ENCODE data around the gene NECAB2.

Gene NECAB2

DNA sequence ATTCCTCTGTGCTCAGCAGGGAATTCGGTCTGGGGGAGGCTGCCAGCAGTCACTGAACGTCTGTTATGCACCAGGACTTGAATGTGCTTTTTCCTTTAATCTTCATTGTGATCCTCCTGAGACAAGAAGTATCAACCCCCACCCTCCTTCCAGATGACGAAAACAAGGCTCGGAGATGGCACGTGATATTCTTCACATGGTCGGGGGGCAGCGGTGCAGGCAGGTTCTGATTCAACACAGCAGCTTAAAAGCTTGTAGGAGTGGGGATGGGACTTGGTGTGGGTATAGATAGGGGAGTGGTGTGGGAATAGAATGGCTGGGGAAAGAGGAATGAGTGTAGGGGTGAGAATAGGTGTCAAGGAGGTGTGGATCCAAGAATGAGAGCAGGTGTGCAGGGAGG is 6.4 kb downstream of the NECAB2 start:
- Mint-ChIP-seq H3K27me3 (ENCODE audit: low read depth) (peaks cover 7% of the 10 kb centered on the region), H3K9me3 (peaks cover 6% of the 10 kb centered on the region), H3K27ac (no peak overlapping the region), H3K4me3 (no peak overlapping the region), H3K4me1 (ENCODE audit: low read depth) (no peaks in the 10 kb centered on the region), H3K36me3 (ENCODE audit: low read depth) (no peaks in the 10 kb centered on the region)

- H3K4me1 Mint-ChIP-seq (ENCODE audit: low read depth), result no peaks in the 10 kb centered on the region
- H3K36me3 Mint-ChIP-seq (ENCODE audit: low read depth), result no peaks in the 10 kb centered on the region
- H3K4me3 Mint-ChIP-seq, result no peak overlapping the region
Measured at GRCh38 chr16:83975590-83976260, 7.7 kb downstream of the NECAB2 start.

DNA sequence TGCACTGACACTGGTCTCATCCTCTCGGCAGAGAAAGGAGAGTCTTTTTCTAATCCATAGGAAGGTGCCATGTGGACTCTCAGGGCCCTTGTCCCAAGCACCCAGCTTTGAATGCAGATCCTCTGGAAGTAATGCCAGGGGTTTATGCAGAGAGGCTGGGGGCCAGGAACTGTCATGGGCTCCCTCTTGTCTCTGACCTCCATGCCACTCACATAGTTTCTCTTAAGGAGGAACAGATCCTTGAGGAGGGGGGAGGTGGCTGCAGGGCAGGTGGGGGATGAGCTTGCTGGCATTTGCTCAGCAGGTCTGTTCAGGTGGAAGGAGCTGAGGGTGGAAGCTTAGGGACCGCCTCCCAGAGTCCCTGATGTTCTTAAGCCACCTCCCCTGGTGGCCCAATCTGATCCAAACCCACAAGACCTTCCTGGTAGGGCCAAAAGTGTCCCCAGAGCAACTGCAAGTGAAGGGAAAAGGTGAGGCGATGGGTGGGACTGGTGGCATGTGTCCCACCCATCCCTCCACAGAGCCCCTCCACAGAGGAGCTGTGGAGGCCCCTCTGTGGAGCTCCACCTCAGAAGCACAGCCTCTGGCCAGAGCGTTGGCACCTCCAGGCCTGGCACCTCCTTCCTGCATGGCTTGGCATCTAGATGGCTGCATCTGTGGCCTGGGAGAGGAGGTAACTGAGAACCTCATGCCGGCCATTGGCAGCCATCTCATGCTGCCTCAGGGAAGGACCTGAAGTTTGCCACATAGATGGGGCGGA is 9.2 kb downstream of the NECAB2 start:
- Mint-ChIP-seq H3K9me3 (peaks cover 6% of the 10 kb centered on the region), H3K4me3 (no peak overlapping the region), H3K27ac (no peak overlapping the region), H3K27me3 (ENCODE audit: low read depth) (no peaks in the 10 kb centered on the region), H3K36me3 (ENCODE audit: low read depth) (no peaks in the 10 kb centered on the region), H3K4me1 (ENCODE audit: low read depth) (no peaks in the 10 kb centered on the region)

More at GRCh38 chr16:83975590-83976260, 7.7 kb downstream of the NECAB2 start:
- Mint-ChIP-seq H3K27me3 (ENCODE audit: low read depth) (no peaks in the 10 kb centered on the region), H3K27ac (no peak overlapping the region), H3K9me3 (peaks cover 6% of the 10 kb centered on the region)

- Mint-ChIP-seq H3K4me3 (no peak overlapping the region), H3K27me3 (ENCODE audit: low read depth) (no peaks in the 10 kb centered on the region), H3K27ac (no peak overlapping the region), H3K9me3 (peaks cover 6% of the 10 kb centered on the region), H3K36me3 (ENCODE audit: low read depth) (no peaks in the 10 kb centered on the region), H3K4me1 (ENCODE audit: low read depth) (no peaks in the 10 kb centered on the region)
Measured at GRCh38 chr16:83978401-83978904, 10.4 kb downstream of the NECAB2 start.

- no peaks in the 10 kb centered on the region for H3K4me1 Mint-ChIP-seq (ENCODE audit: low read depth)
- no peak overlapping the region for H3K4me3 Mint-ChIP-seq
- H3K27ac Mint-ChIP-seq, result no peak overlapping the region
Measured at GRCh38 chr16:83979441-83979840, 11.4 kb downstream of the NECAB2 start.

DNA sequence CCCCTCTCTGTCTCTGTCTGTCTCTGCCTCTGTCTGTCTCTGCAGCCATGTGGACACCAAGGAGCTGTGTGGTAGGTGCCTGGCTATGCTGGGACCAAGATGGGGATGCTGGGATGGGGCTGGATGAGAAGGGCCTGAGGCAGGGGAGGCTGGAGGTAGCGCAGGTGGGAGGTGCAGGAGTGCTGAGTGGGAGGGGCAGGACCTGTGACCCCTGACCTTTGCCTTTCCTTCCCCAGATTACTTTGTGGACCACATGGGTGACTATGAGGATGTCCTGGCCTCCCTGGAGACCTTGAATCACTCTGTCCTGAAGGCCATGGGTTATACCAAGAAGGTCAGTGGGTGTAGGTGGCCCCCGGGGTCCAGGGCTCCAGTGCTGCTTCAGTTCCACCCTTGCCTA is 12.8 kb downstream of the NECAB2 start:
- Mint-ChIP-seq H3K4me3 (no peak overlapping the region), H3K27ac (no peak overlapping the region), H3K4me1 (ENCODE audit: low read depth) (no peaks in the 10 kb centered on the region), H3K27me3 (ENCODE audit: low read depth) (no peaks in the 10 kb centered on the region), H3K9me3 (peaks cover 6% of the 10 kb centered on the region), H3K36me3 (ENCODE audit: low read depth) (no peaks in the 10 kb centered on the region)

More at GRCh38 chr16:83979441-83979840, 11.4 kb downstream of the NECAB2 start:
- H3K27me3 Mint-ChIP-seq (ENCODE audit: low read depth), result no peaks in the 10 kb centered on the region
- peaks cover 6% of the 10 kb centered on the region for H3K9me3 Mint-ChIP-seq
- H3K36me3 Mint-ChIP-seq (ENCODE audit: low read depth), result no peaks in the 10 kb centered on the region

- peaks cover 6% of the 10 kb centered on the region for H3K9me3 Mint-ChIP-seq
- H3K27ac Mint-ChIP-seq, result no peak overlapping the region
- H3K4me3 Mint-ChIP-seq, result no peak overlapping the region
- H3K4me1 Mint-ChIP-seq (ENCODE audit: low read depth), result no peaks in the 10 kb centered on the region
- no peaks in the 10 kb centered on the region for H3K27me3 Mint-ChIP-seq (ENCODE audit: low read depth)
- H3K36me3 Mint-ChIP-seq (ENCODE audit: low read depth), result no peaks in the 10 kb centered on the region
Measured at GRCh38 chr16:83981799-83982198, 13.8 kb downstream of the NECAB2 start.

DNA sequence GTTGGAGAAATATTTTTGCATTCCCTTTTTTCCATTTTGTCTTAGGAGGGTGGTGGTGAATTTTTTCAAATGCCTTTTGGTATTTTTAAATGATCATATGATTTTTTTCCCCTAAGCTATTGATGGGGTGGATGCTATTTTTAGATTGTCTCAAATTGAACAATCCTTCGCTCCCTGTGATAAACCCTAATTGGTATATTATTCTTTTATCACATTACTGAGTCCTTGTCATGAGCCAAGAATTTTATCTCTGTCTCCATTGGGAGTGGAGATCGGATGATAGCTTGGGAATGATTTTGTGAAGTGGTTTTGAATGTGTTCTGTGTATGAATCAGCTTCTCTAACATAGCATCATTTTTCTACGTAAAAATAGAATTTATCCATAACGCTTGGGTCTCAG is 15.4 kb downstream of the NECAB2 start:
- Mint-ChIP-seq H3K4me1 (ENCODE audit: low read depth) (no peaks in the 10 kb centered on the region), H3K27ac (no peak overlapping the region), H3K27me3 (ENCODE audit: low read depth) (peaks cover 9% of the 10 kb centered on the region), H3K4me3 (no peak overlapping the region), H3K9me3 (peaks cover 6% of the 10 kb centered on the region), H3K36me3 (ENCODE audit: low read depth) (no peaks in the 10 kb centered on the region)

DNA sequence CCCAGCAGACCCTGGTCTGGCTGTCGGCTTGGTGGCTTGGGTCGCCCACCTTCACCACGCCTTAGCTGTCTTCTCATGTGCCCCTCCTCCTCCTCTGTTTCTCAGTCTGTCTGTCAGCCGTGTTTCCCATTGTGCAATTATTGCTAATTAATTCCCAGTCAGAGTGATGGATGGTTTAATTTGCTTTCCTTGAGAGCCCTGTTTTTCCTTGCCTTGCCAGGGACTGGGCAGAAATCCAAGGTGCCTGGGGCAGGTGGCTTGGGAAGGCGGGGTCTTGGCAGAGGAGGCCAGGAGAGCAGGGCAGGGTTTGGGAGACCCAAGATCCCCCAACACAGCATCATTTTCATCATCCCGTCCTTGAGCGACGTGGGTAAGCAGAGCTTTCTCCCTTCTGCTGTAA is 21.3 kb downstream of the NECAB2 start:
- H3K4me3 Mint-ChIP-seq, result no peak overlapping the region
- no peak overlapping the region for H3K27ac Mint-ChIP-seq
- H3K27me3 Mint-ChIP-seq (ENCODE audit: low read depth), result peaks cover 22% of the 10 kb centered on the region
- H3K36me3 Mint-ChIP-seq (ENCODE audit: low read depth), result no peaks in the 10 kb centered on the region
- H3K4me1 Mint-ChIP-seq (ENCODE audit: low read depth), result no peaks in the 10 kb centered on the region
- H3K9me3 Mint-ChIP-seq, result no peaks in the 10 kb centered on the region

- Mint-ChIP-seq H3K27ac (no peak overlapping the region), H3K9me3 (no peaks in the 10 kb centered on the region), H3K36me3 (ENCODE audit: low read depth) (no peaks in the 10 kb centered on the region), H3K27me3 (ENCODE audit: low read depth) (peaks cover 24% of the 10 kb centered on the region), H3K4me1 (ENCODE audit: low read depth) (no peaks in the 10 kb centered on the region), H3K4me3 (no peak overlapping the region)
Measured at GRCh38 chr16:83990492-83990891, 22.4 kb downstream of the NECAB2 start.

DNA sequence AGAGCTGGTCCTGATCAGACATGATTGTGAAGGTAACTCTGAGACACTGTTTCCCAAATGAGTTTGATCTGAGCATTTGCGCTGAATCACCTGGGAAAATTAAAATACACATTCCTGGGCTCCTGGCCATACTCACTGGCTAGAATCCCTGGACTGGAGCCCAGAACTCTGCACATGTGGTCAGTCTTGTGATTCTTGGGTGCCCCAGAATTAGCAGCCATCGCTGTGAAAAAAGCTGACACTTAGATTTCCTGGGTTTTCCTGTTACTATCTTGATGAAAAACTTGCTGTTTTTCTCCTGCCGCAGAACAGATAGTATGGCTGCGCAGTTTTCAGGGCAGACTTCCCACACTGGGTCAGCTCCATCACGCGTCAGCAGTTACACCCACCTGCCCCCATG is 24.6 kb downstream of the NECAB2 start:
- H3K27ac Mint-ChIP-seq, result no peak overlapping the region
- H3K27me3 Mint-ChIP-seq (ENCODE audit: low read depth), result peaks cover 18% of the 10 kb centered on the region
- H3K4me1 Mint-ChIP-seq (ENCODE audit: low read depth), result no peaks in the 10 kb centered on the region
- H3K4me3 Mint-ChIP-seq, result no peak overlapping the region
- no peaks in the 10 kb centered on the region for H3K36me3 Mint-ChIP-seq (ENCODE audit: low read depth)
- no peaks in the 10 kb centered on the region for H3K9me3 Mint-ChIP-seq

DNA sequence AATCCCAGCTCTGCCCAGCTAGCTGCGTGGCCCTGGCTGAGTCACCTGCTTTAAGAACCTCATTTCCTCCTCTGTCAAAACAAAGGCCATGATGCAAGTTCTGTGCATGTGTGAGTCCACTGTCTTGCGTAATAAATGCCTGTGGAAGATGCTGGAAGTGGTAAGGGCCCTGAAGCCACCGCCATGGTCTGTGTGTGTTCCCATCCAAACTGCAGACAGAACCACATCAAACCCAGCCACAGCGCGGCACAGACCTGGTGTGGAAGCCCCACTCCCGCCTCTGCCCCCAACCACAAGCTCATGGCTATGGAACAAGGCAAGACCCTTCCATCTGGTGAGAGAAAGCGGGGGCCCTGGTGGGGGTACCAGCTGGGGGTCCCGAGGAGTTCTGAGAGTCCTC is 26.0 kb downstream of the NECAB2 start:
- Mint-ChIP-seq H3K4me3 (no peak overlapping the region), H3K9me3 (no peaks in the 10 kb centered on the region), H3K36me3 (ENCODE audit: low read depth) (no peaks in the 10 kb centered on the region), H3K4me1 (ENCODE audit: low read depth) (no peaks in the 10 kb centered on the region), H3K27ac (no peak overlapping the region), H3K27me3 (ENCODE audit: low read depth) (peaks cover 14% of the 10 kb centered on the region)

DNA sequence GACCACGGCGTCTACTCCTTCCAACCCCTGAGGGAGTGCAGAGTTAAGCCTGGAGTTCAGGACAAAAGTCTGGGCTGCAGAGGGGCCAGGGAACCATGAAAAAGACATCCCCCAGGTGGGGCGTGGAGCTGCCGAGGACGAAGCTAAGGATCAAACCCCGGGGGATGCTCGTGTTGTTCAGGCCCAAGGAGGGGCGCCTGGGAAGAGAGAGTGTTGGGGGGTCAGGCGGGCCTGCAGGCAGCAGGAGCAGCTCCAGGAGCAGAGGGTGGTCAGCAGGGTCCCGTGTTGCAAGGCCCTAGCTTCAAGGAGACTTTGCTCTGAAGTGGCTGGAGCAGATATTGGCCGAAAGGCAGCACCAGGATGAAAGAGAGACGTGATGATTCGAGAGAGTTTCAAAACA is 26.7 kb downstream of the NECAB2 start:
- Mint-ChIP-seq H3K4me3 (no peak overlapping the region), H3K4me1 (ENCODE audit: low read depth) (no peaks in the 10 kb centered on the region), H3K27me3 (ENCODE audit: low read depth) (peaks cover 8% of the 10 kb centered on the region), H3K36me3 (ENCODE audit: low read depth) (no peaks in the 10 kb centered on the region), H3K27ac (no peak overlapping the region), H3K9me3 (no peaks in the 10 kb centered on the region)

- H3K4me3 Mint-ChIP-seq, result no peak overlapping the region
- H3K27me3 Mint-ChIP-seq (ENCODE audit: low read depth), result peaks cover 4% of the 10 kb centered on the region
- H3K27ac Mint-ChIP-seq, result no peak overlapping the region
- no peaks in the 10 kb centered on the region for H3K4me1 Mint-ChIP-seq (ENCODE audit: low read depth)
- no peaks in the 10 kb centered on the region for H3K9me3 Mint-ChIP-seq
- H3K36me3 Mint-ChIP-seq (ENCODE audit: low read depth), result no peaks in the 10 kb centered on the region
Measured at GRCh38 chr16:83995754-83996153, 27.7 kb downstream of the NECAB2 start.

All from T-helper 1 cell treated with Interleukin-12 subunit alpha and Interleukin-12 subunit beta and Interleukin-4 antibody, amounts not matched to agents 30 μg/mL and 1 μg/mL, for 36 hours (primary cell).